MCF 10A (cell line): Measurements from ENCODE around the gene HSPB8. TPM values are rescaled to one million over a fixed set of nuclear protein-coding genes. Genes with fewer than 3 reads are reported as not detected.

ENCODE experiments used
- BruUV-seq: library from RNA; stranded (reverse); fragments of 400-500 nt; replicated peaks from 2 replicates; lab custom pipeline; 2021; lab: Mats Ljungman, UMichigan
- CTCF ChIA-PET: fragments of 300-600 bp; sonication (Branson Sonifier 250); formaldehyde crosslinking; extraction: SDS; loops from one replicate; lab custom pipeline; 2021; ENCODE audit warnings: antibody characterized with exemption, inconsistent platforms; lab: Yijun Ruan, JAX
- POLR2A ChIA-PET: fragments of 300-600, 350-650 bp; sonication (Branson Sonifier 250); formaldehyde crosslinking; extraction: SDS; loops from one replicate; lab custom pipeline; 2020; ENCODE audit warnings: antibody characterized with exemption, inconsistent platforms; lab: Yijun Ruan, JAX
- DNase-seq: peaks from one replicate; pipeline ENCODE4 v3.0.0-alpha.2; 2018; ENCODE audit not compliant: unreplicated experiment
- H3K27ac Mint-ChIP-seq: one replicate; pipeline ENCODE4 v1.8.0; 2022; ENCODE audit warnings: mild to moderate bottlenecking, low read depth, mixed read lengths; ENCODE audit not compliant: unreplicated experiment
- H3K27me3 Mint-ChIP-seq: one replicate; pipeline ENCODE4 v1.8.0; 2022; ENCODE audit warnings: mixed read lengths; ENCODE audit not compliant: insufficient read depth, unreplicated experiment
- H3K36me3 Mint-ChIP-seq: one replicate; pipeline ENCODE4 v1.8.0; 2022; ENCODE audit warnings: mild to moderate bottlenecking, moderate library complexity, mixed read lengths; ENCODE audit not compliant: insufficient read depth, unreplicated experiment
- H3K4me1 Mint-ChIP-seq: one replicate; pipeline ENCODE4 v1.8.0; 2022; ENCODE audit warnings: mixed read lengths; ENCODE audit not compliant: insufficient read depth, unreplicated experiment
- H3K4me3 Mint-ChIP-seq: one replicate; pipeline ENCODE4 v1.8.0; 2022; ENCODE audit warnings: mild to moderate bottlenecking, moderate library complexity, mixed read lengths; ENCODE audit not compliant: unreplicated experiment
- H3K9me3 Mint-ChIP-seq: one replicate; pipeline ENCODE4 v1.8.0; 2022; ENCODE audit warnings: mixed read lengths; ENCODE audit not compliant: unreplicated experiment
- intact Hi-C: fragments of 100-400 bp; cut with micrococcal nuclease; formaldehyde crosslinking; loops from 2 replicates; pipeline ENCODE4 v1.14.1; 2022
- total RNA-seq: library from RNA; stranded (reverse); gene quantifications from 2 replicates; pipeline ENCODE4 v1.2.3, GENCODE V29; 2022
- TF ChIP-seq, protein P1 (sequence below): fragments of 200-600 bp; IDR thresholded peaks from one replicate; pipeline ENCODE4 v1.8.0; 2022; ENCODE audit warnings: antibody characterized with exemption, mild to moderate bottlenecking; ENCODE audit not compliant: unreplicated experiment

Gene HSPB8
- total RNA-seq, 1 experiment from 2014 or later, result 0.23 TPM

DNA sequence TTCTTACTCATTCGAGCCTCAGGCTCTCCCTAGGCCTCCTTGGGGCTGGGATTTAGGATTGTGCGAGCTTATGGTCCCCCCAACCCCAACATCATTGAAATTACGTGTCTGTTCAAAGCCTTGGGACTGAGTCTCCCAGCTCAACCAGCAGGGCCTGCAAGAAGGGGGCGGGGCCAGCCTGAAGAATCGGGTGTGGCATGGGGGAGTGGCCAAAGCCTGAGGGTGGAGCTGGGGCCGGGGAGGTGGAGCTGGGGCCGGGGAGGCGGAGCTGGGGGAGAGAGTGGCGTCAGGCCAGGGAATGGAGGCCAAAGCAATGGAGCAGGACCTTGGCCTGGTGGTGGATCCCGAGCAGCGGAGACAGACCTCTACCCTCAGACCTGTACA lies 24.3 kb upstream of the HSPB8 start:
- ChIA-PET POLR2A (no interaction called here), CTCF (no interaction called here)
- no peaks in the 10 kb centered on the region for H3K4me1 Mint-ChIP-seq
- no TSS peak for BruUV-seq
- no peak for DNase-seq
- TF ChIP-seq, protein P1, sequence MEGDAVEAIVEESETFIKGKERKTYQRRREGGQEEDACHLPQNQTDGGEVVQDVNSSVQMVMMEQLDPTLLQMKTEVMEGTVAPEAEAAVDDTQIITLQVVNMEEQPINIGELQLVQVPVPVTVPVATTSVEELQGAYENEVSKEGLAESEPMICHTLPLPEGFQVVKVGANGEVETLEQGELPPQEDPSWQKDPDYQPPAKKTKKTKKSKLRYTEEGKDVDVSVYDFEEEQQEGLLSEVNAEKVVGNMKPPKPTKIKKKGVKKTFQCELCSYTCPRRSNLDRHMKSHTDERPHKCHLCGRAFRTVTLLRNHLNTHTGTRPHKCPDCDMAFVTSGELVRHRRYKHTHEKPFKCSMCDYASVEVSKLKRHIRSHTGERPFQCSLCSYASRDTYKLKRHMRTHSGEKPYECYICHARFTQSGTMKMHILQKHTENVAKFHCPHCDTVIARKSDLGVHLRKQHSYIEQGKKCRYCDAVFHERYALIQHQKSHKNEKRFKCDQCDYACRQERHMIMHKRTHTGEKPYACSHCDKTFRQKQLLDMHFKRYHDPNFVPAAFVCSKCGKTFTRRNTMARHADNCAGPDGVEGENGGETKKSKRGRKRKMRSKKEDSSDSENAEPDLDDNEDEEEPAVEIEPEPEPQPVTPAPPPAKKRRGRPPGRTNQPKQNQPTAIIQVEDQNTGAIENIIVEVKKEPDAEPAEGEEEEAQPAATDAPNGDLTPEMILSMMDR, result no peak
- H3K4me3 Mint-ChIP-seq, result no peak overlapping the region
- H3K9me3 Mint-ChIP-seq, result peaks cover 7% of the 10 kb centered on the region
- no peaks in the 10 kb centered on the region for H3K27me3 Mint-ChIP-seq
- intact Hi-C loops, result no loop called here
- H3K36me3 Mint-ChIP-seq, result no peaks in the 10 kb centered on the region
- no peak overlapping the region for H3K27ac Mint-ChIP-seq

DNA sequence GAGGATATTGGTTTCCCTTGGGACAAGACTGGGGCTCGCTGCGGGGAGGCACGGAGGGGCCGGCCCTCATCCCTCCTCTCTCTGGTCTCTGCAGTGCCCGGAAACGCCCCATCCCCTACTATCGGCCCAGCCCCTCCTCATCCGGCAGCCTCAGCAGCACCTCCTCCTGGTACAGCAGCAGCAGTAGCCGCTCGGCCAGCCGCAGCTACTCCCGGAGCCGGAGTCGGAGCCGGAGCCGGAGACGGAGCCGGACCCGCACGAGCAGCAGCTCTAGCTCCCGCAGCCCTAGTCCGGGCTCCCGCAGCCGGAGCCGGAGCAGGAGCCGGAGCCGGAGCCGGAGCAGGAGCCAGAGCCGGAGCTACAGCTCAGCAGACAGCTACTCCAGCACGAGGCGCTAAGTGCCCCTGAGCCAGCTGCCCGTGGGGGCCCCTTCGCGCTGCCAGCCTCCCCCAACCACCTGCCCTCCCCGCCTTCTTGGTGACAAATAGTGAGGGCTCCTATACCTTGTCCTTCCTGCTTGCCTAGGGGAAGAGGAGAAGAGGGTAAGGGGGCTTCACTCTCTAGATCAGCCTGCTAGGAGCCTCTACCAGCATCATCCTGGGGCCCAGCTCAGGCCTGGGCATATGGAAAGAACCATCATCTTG lies 22.2 kb upstream of the HSPB8 start:
- Mint-ChIP-seq H3K4me1 (no peaks in the 10 kb centered on the region), H3K27ac (no peak overlapping the region), H3K27me3 (peaks cover 19% of the 10 kb centered on the region), H3K36me3 (no peaks in the 10 kb centered on the region), H3K9me3 (peaks cover 11% of the 10 kb centered on the region), H3K4me3 (no peak overlapping the region)
- TF ChIP-seq, protein P1, result no peak
- ChIA-PET CTCF (no interaction called here), POLR2A (no interaction called here)
- intact Hi-C loops, result no loop called here
- DNase-seq, result no peak
- BruUV-seq, result no TSS peak

DNA sequence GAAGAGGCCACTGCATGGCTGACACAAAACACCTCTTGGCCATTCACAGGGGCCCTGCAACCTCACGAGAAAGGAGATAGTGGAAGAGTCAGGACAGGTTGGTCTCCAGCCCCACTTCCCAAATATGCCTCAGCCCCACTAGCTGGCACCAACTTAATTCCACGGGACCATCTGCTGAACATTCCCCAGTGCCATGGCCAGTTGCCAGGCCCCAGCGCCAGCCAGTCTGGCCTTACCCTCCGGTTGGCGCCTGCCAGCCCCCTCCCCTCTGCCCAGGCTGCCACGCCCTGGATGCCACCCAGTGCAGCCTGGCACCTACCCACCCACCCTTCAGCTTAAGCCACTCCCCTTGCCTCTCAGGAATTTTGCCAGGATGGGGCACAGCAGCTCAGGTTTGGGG lies 21.2 kb upstream of the HSPB8 start:
- Mint-ChIP-seq H3K4me3 (no peak overlapping the region), H3K4me1 (no peaks in the 10 kb centered on the region), H3K9me3 (peaks cover 11% of the 10 kb centered on the region), H3K27me3 (peaks cover 21% of the 10 kb centered on the region), H3K27ac (no peak overlapping the region), H3K36me3 (no peaks in the 10 kb centered on the region)
- no TSS peak for BruUV-seq
- intact Hi-C loops, result no loop called here
- TF ChIP-seq, protein P1, result no peak
- CTCF ChIA-PET, result interaction anchor here (1.1 kb wide), 1 partner anchor 9 kb away, joined by 3 read pairs; no protein-coding TSS in a partner anchor
- DNase-seq, result no peak
- POLR2A ChIA-PET, result no interaction called here

DNA sequence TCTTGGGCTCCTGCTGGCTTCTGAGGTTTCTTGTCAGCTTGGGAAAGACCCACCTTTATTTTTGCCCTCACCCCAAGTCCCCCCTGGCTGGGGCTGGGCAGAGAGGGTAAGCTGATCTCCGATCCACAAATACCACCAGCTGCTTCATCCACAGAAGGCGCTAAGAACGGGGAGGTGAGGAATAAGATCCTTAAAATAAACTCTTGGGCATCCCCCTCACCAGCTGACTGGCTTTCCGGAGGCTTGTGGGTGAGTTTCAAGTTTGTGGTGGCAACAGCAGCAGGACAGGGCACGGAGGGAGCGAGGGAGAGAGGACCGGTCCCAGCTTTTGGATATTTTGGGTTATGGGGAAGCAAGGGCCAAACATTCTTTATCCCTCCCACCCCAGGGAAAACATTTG lies 20.8 kb upstream of the HSPB8 start:
- intact Hi-C loops, result no loop called here

More for the DNA sequence above, 20.8 kb upstream of the HSPB8 start:
- Mint-ChIP-seq H3K27ac (no peak overlapping the region), H3K36me3 (no peaks in the 10 kb centered on the region), H3K9me3 (peaks cover 11% of the 10 kb centered on the region), H3K4me1 (no peaks in the 10 kb centered on the region), H3K4me3 (no peak overlapping the region), H3K27me3 (peaks cover 21% of the 10 kb centered on the region)
- ChIA-PET POLR2A (no interaction called here), CTCF (interaction anchor here (1.1 kb wide), 1 partner anchor 9 kb away, joined by 3 read pairs; no protein-coding TSS in a partner anchor)
- TF ChIP-seq, protein P1, result no peak
- no peak for DNase-seq
- BruUV-seq, result no TSS peak
